Fibroblast of lung (primary cell): ENCODE measurements around the gene DNAAF8. TPM values are rescaled to one million over a fixed set of nuclear protein-coding genes. Genes with fewer than 3 reads are reported as not detected.

ENCODE experiments used
- DNase-seq, 2 donors: peaks; one replicate each; pipeline versions ENCODE4 v3.0.0 to v3.0.0-alpha.2; 2010; ENCODE audit warnings: low read depth in 2 of 2
- H2AFZ ChIP-seq: 2 replicates; pipeline ENCODE4 v1.5.1; 2012; ENCODE audit warnings: low read length, control low read depth, inconsistent platforms
- H3K27ac ChIP-seq: 2 replicates; pipeline ENCODE4 v1.5.1; 2011; ENCODE audit warnings: low read length, control low read depth; ENCODE audit not compliant: insufficient read depth
- H3K27me3 ChIP-seq: 2 replicates; pipeline ENCODE4 v1.5.1; 2011; ENCODE audit warnings: mild to moderate bottlenecking, low read length; ENCODE audit not compliant: control insufficient read depth, insufficient read depth
- H3K36me3 ChIP-seq: 2 replicates; pipeline ENCODE4 v1.5.1; 2011; ENCODE audit warnings: low read length; ENCODE audit not compliant: control insufficient read depth, insufficient read depth
- H3K4me1 ChIP-seq: 2 replicates; pipeline ENCODE4 v1.5.1; 2011; ENCODE audit warnings: low read length; ENCODE audit not compliant: control insufficient read depth, insufficient read depth; ENCODE audit errors: extremely low read depth
- H3K4me2 ChIP-seq: 2 replicates; pipeline ENCODE4 v1.5.1; 2011; ENCODE audit warnings: low read length, control low read depth; ENCODE audit not compliant: insufficient read depth; ENCODE audit errors: extremely low read depth
- H3K4me3 ChIP-seq, 4 experiments: fragments of 200-600 bp in 1 of 4; sonication (generic) in 1 of 4; replicated peaks in 1 of 4; 2 replicates each; pipeline ENCODE4 v1.5.1; 2011 to 2016; ENCODE audit warnings: low read length in 4 of 4, low read depth in 3 of 4, mild to moderate bottlenecking in 3 of 4, control low read depth in 2 of 4, inconsistent platforms in 1 of 4, mixed read lengths in 1 of 4; ENCODE audit not compliant: insufficient read depth in 1 of 4; ENCODE audit errors: control extremely low read depth in 1 of 4
- H3K79me2 ChIP-seq: 2 replicates; pipeline ENCODE4 v1.5.1; 2012; ENCODE audit warnings: mild to moderate bottlenecking, low read length, inconsistent platforms; ENCODE audit not compliant: control insufficient read depth, insufficient read depth
- H3K9ac ChIP-seq: 2 replicates; pipeline ENCODE4 v1.5.1; 2011; ENCODE audit warnings: mild to moderate bottlenecking, low read length, control low read depth; ENCODE audit not compliant: insufficient read depth
- H3K9me3 ChIP-seq: 2 replicates; pipeline ENCODE4 v1.5.1; 2012; ENCODE audit warnings: low read depth, low read length; ENCODE audit not compliant: control insufficient read depth, insufficient read depth
- H4K20me1 ChIP-seq: 2 replicates; pipeline ENCODE4 v1.5.1; 2011; ENCODE audit warnings: low read length; ENCODE audit not compliant: control insufficient read depth, insufficient read depth; ENCODE audit errors: extremely low read depth
- CTCF ChIP-seq, 2 donors: IDR thresholded peaks in 1 of 2; conservative IDR thresholded peaks in 1 of 2; 1 replicate in 1 of 2; 2 replicates in 1 of 2; pipeline ENCODE4 v1.5.1; 2011 to 2012; ENCODE audit warnings: low read length in 2 of 2, control low read depth in 1 of 2, inconsistent platforms in 1 of 2, low read depth in 1 of 2, mild to moderate bottlenecking in 1 of 2
- EZH2 ChIP-seq: IDR thresholded peaks from 2 replicates; pipeline ENCODE4 v1.5.1; 2012; ENCODE audit warnings: low read length, control low read depth, mild to moderate bottlenecking; ENCODE audit errors: missing control alignments
- polyA plus RNA-seq, 2 donors: library from polyadenylated mRNA; depleted of rRNA in 1 of 2; stranded (reverse) in 1 of 2; unstranded in 1 of 2; fragments of >200 nt; gene quantifications; 2 replicates each; pipeline ENCODE4 v1.2.1, GENCODE V29; 2011 to 2012; ENCODE audit warnings: missing spikeins in 1 of 2
- total RNA-seq: library from RNA; depleted of rRNA; stranded (reverse); fragments of >200 nt; gene quantifications from 2 replicates; pipeline ENCODE4 v1.2.1, GENCODE V29; 2014

DNAAF8 gene
- total and polyA plus RNA-seq, 2 donors (not counting 1 experiment from before 2014, with no cell fraction given): 0.50 to 0.95 TPM

- Histone ChIP-seq H3K79me2 (no peaks in the 10 kb centered on the region), H3K9me3 (no peaks in the 10 kb centered on the region), H4K20me1 (no peaks in the 10 kb centered on the region), H2AFZ (no peak overlapping the region), H3K9ac (no peak overlapping the region), H3K36me3 (peaks cover under 1% of the 10 kb centered on the region), H3K27ac (no peak overlapping the region), H3K27me3 (no peaks in the 10 kb centered on the region), H3K4me1 (no peaks in the 10 kb centered on the region), H3K4me2 (no peak overlapping the region), H3K4me3 (no peak overlapping the region)
- DNase-seq: no peak
- TF ChIP-seq EZH2: no peak
- TF ChIP-seq CTCF (conservative IDR thresholded peaks at IDR 0.05 in 1 of 2, IDR thresholded peaks at IDR 0.05 in 1 of 2; ENCODE audit: low read depth in 1 of 2, low read length in 2 of 2): no peak
Observed at GRCh38 chr16:4746215-4746614, 11.9 kb downstream of the DNAAF8 start.

- Histone ChIP-seq H3K4me1 (no peaks in the 10 kb centered on the region), H3K27me3 (no peaks in the 10 kb centered on the region), H3K4me3 (no peak overlapping the region), H2AFZ (no peak overlapping the region), H4K20me1 (no peaks in the 10 kb centered on the region), H3K79me2 (no peaks in the 10 kb centered on the region), H3K9me3 (no peaks in the 10 kb centered on the region), H3K9ac (no peak overlapping the region), H3K4me2 (no peak overlapping the region), H3K27ac (no peak overlapping the region), H3K36me3 (peaks cover 5% of the 10 kb centered on the region)
- DNase-seq: peak in 1 of 2 donors; percentile 38
- no peak for TF ChIP-seq CTCF (conservative IDR thresholded peaks at IDR 0.05 in 1 of 2, IDR thresholded peaks at IDR 0.05 in 1 of 2; ENCODE audit: low read depth in 1 of 2, low read length in 2 of 2)
- no peak for TF ChIP-seq EZH2
Observed at GRCh38 chr16:4746991-4747574, 12.7 kb downstream of the DNAAF8 start.

GRCh38 chr16:4747906-4748681, 13.8 kb downstream of the DNAAF8 start:
- DNase-seq: no peak
- Histone ChIP-seq H3K4me3 (no peak overlapping the region), H3K27ac (no peak overlapping the region), H3K4me1 (no peaks in the 10 kb centered on the region), H3K36me3 (peaks cover 13% of the 10 kb centered on the region), H3K4me2 (no peak overlapping the region), H3K27me3 (no peaks in the 10 kb centered on the region), H3K9me3 (no peaks in the 10 kb centered on the region), H3K79me2 (no peaks in the 10 kb centered on the region), H3K9ac (no peak overlapping the region), H2AFZ (no peak overlapping the region), H4K20me1 (no peaks in the 10 kb centered on the region)
- no peak for TF ChIP-seq EZH2
- no peak for TF ChIP-seq CTCF (conservative IDR thresholded peaks at IDR 0.05 in 1 of 2, IDR thresholded peaks at IDR 0.05 in 1 of 2; ENCODE audit: low read depth in 1 of 2, low read length in 2 of 2)
